Femur (tissue), 1 donor: ENCODE results near the gene NLRX1.
A peak's percentile ranks its signal among the peaks of the same experiment; 100 is the strongest.
"Not testable (repeated sequence)": the region's sequence is repeated elsewhere in the genome, so short reads cannot be mapped to it uniquely, and the experiment has no call there.

ENCODE experiments used
- DNase-seq: peaks from one replicate; pipeline ENCODE4 v3.0.0-alpha.2; 2017

NLRX1 gene

DNA sequence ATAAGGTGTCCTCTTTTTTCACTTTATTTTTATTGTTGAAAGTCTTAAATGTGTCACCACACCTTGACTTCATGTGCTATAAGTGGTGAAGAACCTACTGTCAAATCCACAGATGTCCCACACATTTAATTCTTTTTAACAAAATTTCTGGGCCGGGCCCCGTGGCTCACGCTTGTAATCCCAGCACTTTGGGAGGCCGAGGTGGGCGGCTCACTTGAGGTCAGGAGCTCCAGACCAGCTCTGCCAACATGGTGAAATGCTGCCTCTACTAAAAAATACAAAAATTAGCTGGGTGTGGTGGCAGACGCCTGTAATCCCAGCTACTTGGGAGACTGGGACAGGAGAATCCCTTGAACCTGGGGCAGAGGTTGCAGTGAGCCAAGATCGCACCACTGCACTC, 40.7 kb downstream of the NLRX1 start:
- no peak for DNase-seq

DNA sequence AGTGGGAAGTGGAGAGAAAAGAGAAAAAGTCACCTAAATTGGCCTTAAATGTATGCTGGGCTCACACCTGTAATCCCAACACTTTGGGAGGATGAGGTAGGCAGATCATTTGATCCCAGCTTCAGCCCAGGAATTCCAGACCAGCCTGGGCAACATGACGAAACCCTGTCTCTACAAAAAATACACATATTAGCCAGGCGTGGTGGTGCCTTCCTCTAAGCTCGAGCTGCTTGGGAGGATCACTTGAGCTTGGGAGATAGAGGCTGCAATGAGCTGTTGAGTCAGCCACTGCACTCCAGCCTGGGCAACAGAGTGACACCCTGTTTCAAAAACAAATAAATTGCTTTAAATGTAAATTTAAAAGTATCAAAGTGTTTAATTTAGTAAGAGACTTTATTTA, 41.5 kb downstream of the NLRX1 start:
- no peak for DNase-seq

DNA sequence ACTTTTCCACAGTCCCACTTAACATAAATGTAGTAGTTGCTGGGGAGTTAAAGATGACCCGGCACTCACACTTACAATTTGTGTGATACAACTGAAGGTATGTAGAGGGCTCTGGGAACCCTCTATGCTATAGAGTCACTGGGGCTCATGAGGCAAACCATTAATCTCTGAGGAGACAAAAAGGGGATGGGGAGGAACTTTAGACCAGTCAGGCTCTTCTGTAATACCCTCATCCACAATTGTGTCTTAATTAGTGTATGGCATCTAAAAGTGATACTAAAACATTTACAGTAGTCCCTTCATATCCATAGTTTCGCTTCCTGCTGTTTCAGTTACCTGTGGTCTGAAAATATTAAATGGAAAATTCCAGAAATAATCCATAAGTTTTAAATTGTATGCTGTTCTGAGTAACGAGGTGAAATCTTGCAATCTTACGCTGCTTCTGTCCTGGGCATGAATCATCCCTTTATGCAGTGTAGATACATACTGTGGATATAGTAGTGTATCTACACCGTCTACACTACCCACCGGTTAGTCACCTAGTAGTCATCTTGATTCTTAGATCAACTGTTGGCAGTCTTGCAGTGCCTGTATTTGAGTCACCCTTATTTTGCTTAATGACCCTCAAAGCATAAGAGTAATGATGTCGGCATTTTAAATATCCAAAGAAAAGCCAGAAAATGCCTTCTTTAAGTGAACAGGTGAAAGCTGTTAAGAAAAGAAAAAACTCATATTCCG, 49.8 kb downstream of the NLRX1 start:
- DNase-seq: no peak

DNA sequence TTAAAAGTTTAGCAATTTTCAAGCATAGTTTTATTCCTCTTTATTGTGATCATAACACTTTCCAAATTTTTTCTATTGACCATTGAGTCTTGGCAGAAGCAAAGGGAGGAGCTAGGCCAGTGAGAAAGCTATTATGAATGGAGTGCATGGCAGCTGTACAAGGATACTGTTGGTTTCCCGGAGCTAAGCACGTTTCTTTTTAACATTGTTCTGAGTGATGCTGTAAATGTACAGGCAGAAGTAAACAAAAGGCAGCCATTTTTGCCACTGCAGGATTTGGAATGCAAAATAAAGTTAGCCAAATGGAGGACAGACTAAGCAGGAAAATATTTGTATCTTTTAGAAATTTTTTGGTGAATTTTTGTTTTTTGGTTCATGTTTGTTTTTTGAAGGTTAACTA, 53.8 kb downstream of the NLRX1 start:
- peak; percentile 48 for DNase-seq

DNA sequence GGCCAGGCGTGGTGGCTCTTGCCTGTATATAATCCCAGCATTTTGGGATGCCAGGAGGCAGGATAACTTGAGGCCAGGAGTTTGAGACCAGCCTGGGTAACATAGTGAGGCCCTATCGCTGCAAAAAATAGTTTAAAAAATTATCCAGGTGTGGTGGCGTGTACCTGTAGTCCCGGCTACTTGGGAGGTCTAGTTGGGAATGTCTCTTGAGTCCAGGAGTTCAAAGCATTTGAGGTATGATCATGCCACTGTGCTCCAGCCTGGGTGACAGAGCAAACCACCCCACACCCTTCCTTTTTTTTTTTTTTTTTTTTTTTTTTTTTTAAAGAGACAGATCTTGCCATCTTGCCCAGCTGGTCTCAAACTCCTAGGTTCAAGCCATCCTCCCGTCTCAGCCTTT, 54.4 kb downstream of the NLRX1 start:
- DNase-seq: no peak

DNA sequence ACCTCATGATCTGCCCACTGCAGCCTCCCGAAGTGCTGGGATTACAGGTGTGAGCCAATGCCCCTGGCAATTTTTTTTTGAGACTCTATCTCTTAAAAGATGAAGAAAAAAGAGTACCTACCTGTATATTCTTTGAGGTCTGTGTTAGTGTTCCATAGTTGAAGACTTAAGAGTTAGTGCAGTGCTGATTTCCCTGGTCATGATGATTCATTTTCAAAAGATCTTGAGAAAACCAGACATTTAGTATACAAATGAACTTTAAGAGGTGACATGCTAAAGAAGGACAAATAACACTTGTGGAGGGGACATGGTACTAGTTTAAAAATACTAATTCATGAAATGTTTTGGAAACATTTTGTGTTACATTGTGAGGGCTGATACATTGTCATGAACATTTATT, 55.3 kb downstream of the NLRX1 start:
- no peak for DNase-seq

DNA sequence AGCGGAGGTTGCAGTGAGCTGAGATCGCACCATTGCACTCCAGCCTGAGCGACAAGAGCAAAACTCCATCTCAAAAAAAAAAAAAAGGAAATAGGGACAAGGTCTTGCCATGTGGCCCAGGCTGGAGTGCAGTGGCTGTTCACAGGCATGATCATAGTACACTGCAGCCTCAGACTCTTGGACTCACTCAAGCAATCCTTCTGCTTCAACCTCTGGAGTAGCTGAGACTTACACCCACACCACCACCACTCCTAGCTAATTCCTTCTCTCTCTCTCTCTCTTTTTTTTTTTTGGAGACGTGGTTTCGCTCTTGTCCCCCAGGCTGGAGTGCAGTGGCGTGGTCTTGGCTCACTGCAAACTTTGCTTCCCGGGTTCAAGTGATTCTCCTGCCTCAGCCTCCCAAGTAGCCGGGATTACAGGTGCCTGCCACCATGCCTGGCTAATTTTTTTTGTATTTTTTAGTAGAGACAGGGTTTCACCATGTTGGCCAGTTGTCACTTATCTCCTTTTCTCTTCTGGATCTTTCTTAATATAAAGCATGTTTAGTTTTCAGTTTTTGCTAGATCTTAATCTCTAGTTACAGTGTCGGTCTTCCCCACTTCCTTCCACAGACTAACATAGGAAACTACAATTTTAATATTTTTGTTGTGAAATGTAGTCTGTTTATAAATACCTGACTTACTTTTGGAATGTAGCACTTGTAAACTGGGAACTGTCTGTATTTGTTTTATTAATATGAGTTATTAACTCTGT, 60.2 kb downstream of the NLRX1 start:
- not testable (repeated sequence) for DNase-seq

DNA sequence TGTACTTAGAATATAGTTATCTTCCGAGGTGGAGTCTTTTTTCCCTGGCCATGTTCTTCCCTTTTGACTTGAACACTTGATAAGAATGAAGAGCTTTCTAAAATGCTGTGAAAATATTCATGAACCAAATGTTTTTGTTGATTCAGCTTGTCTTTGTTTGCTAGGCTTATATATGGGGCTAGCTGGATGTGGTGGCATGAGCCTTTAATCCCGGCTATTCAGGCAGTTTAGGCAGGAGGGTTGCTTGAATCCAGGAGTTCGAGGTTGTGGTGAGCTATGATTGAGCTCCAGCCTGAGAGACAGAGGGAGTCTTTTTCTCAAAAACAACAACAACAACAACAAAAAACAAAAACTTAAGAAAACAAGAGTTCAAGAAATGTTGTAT, 60.8 kb downstream of the NLRX1 start:
- DNase-seq: no peak

DNA sequence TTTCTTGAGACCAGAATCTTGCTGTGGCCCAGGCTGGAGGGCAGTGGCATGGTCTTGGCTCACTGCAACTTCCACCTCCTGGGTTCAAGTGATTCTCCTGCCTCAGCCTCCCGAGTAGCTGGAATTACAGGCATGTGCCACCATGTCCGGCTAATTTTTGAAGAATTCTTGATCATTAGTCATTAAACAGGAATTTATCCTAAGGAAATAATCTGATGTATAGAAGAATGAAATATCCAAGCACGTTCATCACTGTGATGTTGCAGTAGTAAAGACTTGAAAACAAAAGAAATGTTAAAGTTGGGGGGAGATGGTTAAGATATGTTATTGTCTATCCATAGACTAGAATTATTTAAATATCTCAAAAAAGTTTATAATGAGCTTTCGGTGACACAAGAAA, 61.2 kb downstream of the NLRX1 start:
- no peak for DNase-seq
